Upper lobe of left lung (tissue), 6 donors: ENCODE results near the gene SSTR3. TPM values are rescaled to one million over a fixed set of nuclear protein-coding genes. Genes with fewer than 3 reads are reported as not detected.

Experiments
- ATAC-seq, 2 donors: fragments of 200-7000 bp; cut with Tn5 transposase; one replicate each; pipeline ENCODE4 v1.9.1; 2022; ENCODE audit warnings: mild to moderate bottlenecking in 2 of 2, moderate library complexity in 2 of 2; ENCODE audit not compliant: low FRiP score in 2 of 2
- DNase-seq, 2 donors: peaks; one replicate each; pipeline ENCODE4 v3.0.0-alpha.2; 2019 to 2020
- H3K27ac ChIP-seq, 4 donors: fragments of 200-600 bp; sonication (generic); one replicate each; pipeline ENCODE4 v1.5.1; 2016 to 2019
- H3K27me3 ChIP-seq, 4 donors: fragments of 200-600 bp; sonication (generic); one replicate each; pipeline ENCODE4 v1.5.1; 2017 to 2019
- H3K36me3 ChIP-seq, 4 donors: fragments of 200-600 bp; sonication (generic); one replicate each; pipeline ENCODE4 v1.5.1; 2016 to 2019
- H3K4me1 ChIP-seq, 4 donors: fragments of 200-600 bp; sonication (generic); one replicate each; pipeline ENCODE4 v1.5.1; 2018 to 2019
- H3K4me3 ChIP-seq, 4 donors: fragments of 200-600 bp; sonication (generic); one replicate each; pipeline ENCODE4 v1.5.1; 2017 to 2019; ENCODE audit warnings: mild to moderate bottlenecking in 2 of 4, moderate library complexity in 1 of 4
- H3K9me3 ChIP-seq, 4 donors: fragments of 200-600 bp; sonication (generic); one replicate each; pipeline ENCODE4 v1.5.1; 2018 to 2019
- CTCF ChIP-seq, 6 experiments: fragments of 450-650 bp in 4 of 6; fragments of 200-600 bp in 2 of 6; sonication (generic) in 2 of 6; IDR thresholded peaks; one replicate each; pipeline ENCODE4 v1.5.1; 2016 to 2019; ENCODE audit warnings: antibody characterized with exemption in 6 of 6
- EP300 ChIP-seq, 4 donors: sonication (generic); formaldehyde crosslinking; IDR thresholded peaks; one replicate each; pipeline ENCODE4 v1.5.1; 2017; ENCODE audit warnings: antibody characterized with exemption in 4 of 4, control low read depth in 2 of 4
- POLR2A ChIP-seq, 4 donors: fragments of 450-650 bp; IDR thresholded peaks; one replicate each; pipeline ENCODE4 v1.5.1; 2016 to 2017; ENCODE audit warnings: antibody characterized with exemption in 4 of 4, mild to moderate bottlenecking in 2 of 4
- POLR2AphosphoS5 ChIP-seq, 2 donors: sonication (generic); formaldehyde crosslinking; IDR thresholded peaks; one replicate each; pipeline ENCODE4 v1.5.1; 2017; ENCODE audit warnings: antibody characterized with exemption in 2 of 2
- WGBS, 2 donors: methylation state at CpG; one replicate each; pipeline ENCODE4 v1.1.5; 2017 to 2018; 5-methylcytosine and 5-hydroxymethylcytosine counted together
- total RNA-seq, 6 donors: library from RNA; depleted of rRNA in 4 of 6; stranded (reverse); fragments of >200 nt in 4 of 6; gene quantifications; one replicate each; pipeline versions ENCODE4 v1.1.0 to v1.2.1, GENCODE V29; 2016 to 2021
- donor health status: DM: no; HTN: no; CAD: no; lungs with moderate emphysema.
- donor health status: DM: no; HTN: yes; CAD: no; lungs with severe emphysema.

The SSTR3 gene
- total RNA-seq, 6 donors from 2014 or later: 0.06 to 0.13 TPM; not detected in 4

- no peaks in the 10 kb centered on the region for H3K9me3 ChIP-seq
- no peak overlapping the region for H3K4me3 ChIP-seq
- no peaks in the 10 kb centered on the region for H3K27me3 ChIP-seq
- DNase-seq (no peak), ATAC-seq (no peak)
- peaks cover 29 to 41% (median 37%) of the 10 kb centered on the region in 4 donors for H3K4me1 ChIP-seq
- WGBS, 2 donors: 89 to 90% methylated on average over 3 of the region's 3 CpGs
- TF ChIP-seq EP300 (IDR thresholded peaks at IDR 0.05): no peak
- no peak for TF ChIP-seq CTCF (IDR thresholded peaks at IDR 0.05)
- TF ChIP-seq POLR2AphosphoS5 (IDR thresholded peaks at IDR 0.05): no peak
- no peak for TF ChIP-seq POLR2A (IDR thresholded peaks at IDR 0.05)
- H3K36me3 ChIP-seq: no peaks in the 10 kb centered on the region
- H3K27ac ChIP-seq: peak overlapping the region in 2 of 4 donors; percentile 50 to 95
These were observed 17.5 kb downstream of the SSTR3 start for GRCh38 chr22:37194750-37195149.

- DNase-seq (no peak), ATAC-seq (no peak)
- Histone ChIP-seq H3K27me3 (no peaks in the 10 kb centered on the region), H3K4me1 (peaks cover 34 to 46% (median 40%) of the 10 kb centered on the region in 4 donors), H3K27ac (peak overlapping the region in 2 of 4 donors; percentile 14 to 50), H3K9me3 (no peaks in the 10 kb centered on the region), H3K4me3 (no peak overlapping the region), H3K36me3 (no peaks in the 10 kb centered on the region)
- TF ChIP-seq POLR2A (IDR thresholded peaks at IDR 0.05): no peak
- TF ChIP-seq EP300 (IDR thresholded peaks at IDR 0.05): no peak
- no peak for TF ChIP-seq POLR2AphosphoS5 (IDR thresholded peaks at IDR 0.05)
- WGBS, 2 donors: 60 to 62% methylated on average over 10 of the region's 10 CpGs
These were observed 18.6 kb downstream of the SSTR3 start for GRCh38 chr22:37193629-37194191.

- H3K4me3 ChIP-seq: no peak overlapping the region
- DNase-seq (no peak), ATAC-seq (no peak)
- no peaks in the 10 kb centered on the region for H3K9me3 ChIP-seq
- TF ChIP-seq POLR2A (IDR thresholded peaks at IDR 0.05): no peak
- TF ChIP-seq CTCF (IDR thresholded peaks at IDR 0.05): no peak
- TF ChIP-seq POLR2AphosphoS5 (IDR thresholded peaks at IDR 0.05): no peak
- H3K4me1 ChIP-seq: peaks cover 36 to 48% (median 42%) of the 10 kb centered on the region in 4 donors
- peak overlapping the region in 2 of 4 donors; percentile 2 to 50 for H3K27ac ChIP-seq
- 80 to 100% methylated on average over 1 of the region's 1 CpG for WGBS, 2 donors
- no peaks in the 10 kb centered on the region for H3K27me3 ChIP-seq
- no peaks in the 10 kb centered on the region for H3K36me3 ChIP-seq
These were observed 19.5 kb downstream of the SSTR3 start for GRCh38 chr22:37192741-37193140.

- Histone ChIP-seq H3K9me3 (no peaks in the 10 kb centered on the region), H3K4me1 (peaks cover 36 to 48% (median 42%) of the 10 kb centered on the region in 4 donors), H3K27ac (no peak overlapping the region), H3K36me3 (no peaks in the 10 kb centered on the region), H3K27me3 (no peaks in the 10 kb centered on the region), H3K4me3 (no peak overlapping the region)
- WGBS, 2 donors: 89 to 93% methylated on average over 2 of the region's 2 CpGs
- DNase-seq (no peak), ATAC-seq (no peak)
- TF ChIP-seq POLR2AphosphoS5 (IDR thresholded peaks at IDR 0.05) (no peak), POLR2A (IDR thresholded peaks at IDR 0.05) (no peak), EP300 (IDR thresholded peaks at IDR 0.05) (no peak), CTCF (IDR thresholded peaks at IDR 0.05) (no peak)
These were observed 20.1 kb downstream of the SSTR3 start for GRCh38 chr22:37192204-37192603.

- no peak for ATAC-seq
- no peak for DNase-seq
- 38 to 71% methylated on average over 4 of the region's 4 CpGs for WGBS, 2 donors
- H3K36me3 ChIP-seq: no peaks in the 10 kb centered on the region
- H3K4me3 ChIP-seq: no peak overlapping the region
- no peaks in the 10 kb centered on the region for H3K9me3 ChIP-seq
- H3K27ac ChIP-seq: peak overlapping the region in 2 of 4 donors; percentile 68 to 87
- no peaks in the 10 kb centered on the region for H3K27me3 ChIP-seq
- no peak for TF ChIP-seq POLR2A (IDR thresholded peaks at IDR 0.05)
- H3K4me1 ChIP-seq: peaks cover 34 to 40% (median 36%) of the 10 kb centered on the region in 4 donors
These were observed 22.0 kb downstream of the SSTR3 start for GRCh38 chr22:37190262-37190780.
